H1 (cell line): ENCODE results near the gene SUV39H2. TPM values are rescaled to one million over a fixed set of nuclear protein-coding genes. Genes with fewer than 3 reads are reported as not detected.

Experiments used
- CTCF ChIA-PET: fragments of 300-600 bp; sonication (Branson Sonifier 250); formaldehyde crosslinking; loops from one replicate; lab custom pipeline; 2021; ENCODE audit not compliant: partially characterized antibody; lab: Charles Lee
- POLR2A ChIA-PET: fragments of 300-600 bp; sonication (Branson Sonifier 250); formaldehyde crosslinking; loops from one replicate; lab custom pipeline; 2021; ENCODE audit warnings: inconsistent platforms; ENCODE audit not compliant: partially characterized antibody; lab: Charles Lee
- DNase-seq, 2 experiments: peaks; one replicate each; pipeline versions ENCODE4 v3.0.0 to v3.0.0-alpha.2; 2010 to 2022; ENCODE audit warnings: low spot score in 2 of 2, low read depth in 1 of 2, mixed read lengths in 1 of 2
- FAIRE-seq: peaks from 2 replicates; lab custom pipeline; 2011; peaks lifted over from hg19 to GRCh38; lab: Jason Lieb, UNC
- H2AFZ ChIP-seq: 2 replicates; pipeline ENCODE4 v1.8.1; 2012; ENCODE audit warnings: low read length, inconsistent platforms
- H2AK5ac ChIP-seq: 2 replicates; pipeline ENCODE4 v1.6.1; 2013; ENCODE audit warnings: low read depth, low read length
- H2BK120ac ChIP-seq: replicated peaks from 2 replicates; pipeline ENCODE3; 2013; ENCODE audit warnings: low read depth, low read length, inconsistent platforms
- H2BK12ac ChIP-seq: 2 replicates; pipeline ENCODE4 v1.6.1; 2013; ENCODE audit warnings: low read depth, low read length
- H2BK15ac ChIP-seq: 2 replicates; pipeline ENCODE4 v1.6.1; 2013; ENCODE audit warnings: low read length
- H2BK20ac ChIP-seq: 2 replicates; pipeline ENCODE4 v1.6.1; 2013; ENCODE audit warnings: low read length
- H2BK5ac ChIP-seq: 2 replicates; pipeline ENCODE4 v1.6.1; 2013; ENCODE audit warnings: low read depth, low read length
- H3K14ac ChIP-seq: 2 replicates; pipeline ENCODE4 v1.6.1; 2013; ENCODE audit warnings: inconsistent platforms; ENCODE audit not compliant: insufficient read length
- H3K18ac ChIP-seq: 2 replicates; pipeline ENCODE4 v1.6.1; 2013; ENCODE audit warnings: low read length; ENCODE audit errors: extremely low read depth
- H3K23ac ChIP-seq: 2 replicates; pipeline ENCODE4 v1.6.1; 2013; ENCODE audit warnings: inconsistent platforms; ENCODE audit not compliant: insufficient read length
- H3K23me2 ChIP-seq: 2 replicates; pipeline ENCODE4 v1.6.1; 2013; ENCODE audit warnings: low read depth, low read length
- H3K27ac ChIP-seq: 2 replicates; pipeline ENCODE4 v1.6.1; 2011; ENCODE audit warnings: low read depth, low read length, inconsistent platforms
- H3K27me3 ChIP-seq, 4 experiments: replicated peaks in 1 of 4; 1 replicate in 1 of 4; 2 replicates in 3 of 4; pipeline versions ENCODE4 v1.6.1 to v1.8.1; 2011 to 2013; ENCODE audit warnings: low read length in 3 of 4, mild to moderate bottlenecking in 3 of 4, inconsistent platforms in 2 of 4, mixed read lengths in 2 of 4, moderate library complexity in 1 of 4; ENCODE audit not compliant: control insufficient read depth in 3 of 4, insufficient read depth in 3 of 4; ENCODE audit errors: extremely low read depth in 1 of 4
- H3K36me3 ChIP-seq, 4 experiments: 2 replicates each; pipeline versions ENCODE4 v1.6.1 to v1.8.1; 2011 to 2013; ENCODE audit warnings: mild to moderate bottlenecking in 4 of 4, low read length in 3 of 4, moderate library complexity in 2 of 4, control low read depth in 1 of 4, inconsistent platforms in 1 of 4; ENCODE audit not compliant: insufficient read depth in 4 of 4, control insufficient read depth in 2 of 4
- H3K4ac ChIP-seq: replicated peaks from 2 replicates; pipeline ENCODE3; 2013; ENCODE audit warnings: low read length, low read depth, mixed read lengths, inconsistent platforms; ENCODE audit not compliant: insufficient read length
- H3K4me1 ChIP-seq, 4 experiments: replicated peaks in 1 of 4; 1 replicate in 1 of 4; 2 replicates in 3 of 4; pipeline versions ENCODE4 v1.6.1 to v1.8.1; 2011 to 2013; ENCODE audit warnings: low read length in 3 of 4, inconsistent platforms in 2 of 4, mixed read lengths in 1 of 4; ENCODE audit not compliant: insufficient read depth in 4 of 4, control insufficient read depth in 3 of 4
- H3K4me2 ChIP-seq, 2 experiments: 2 replicates each; pipeline versions ENCODE4 v1.6.1 to v1.8.1; 2011 to 2013; ENCODE audit warnings: low read depth in 2 of 2, low read length in 2 of 2, control low read depth in 1 of 2, inconsistent platforms in 1 of 2, mild to moderate bottlenecking in 1 of 2; ENCODE audit not compliant: insufficient read depth in 1 of 2
- H3K4me3 ChIP-seq, 4 experiments: fragments of 200-600, 300-600 bp in 1 of 4; sonication (generic), shearing (Covaris generic), sonication (Bioruptor Twin) in 1 of 4; 2 replicates each; pipeline versions ENCODE4 v1.5.1 to v1.8.1; 2011 to 2016; ENCODE audit warnings: low read length in 4 of 4, low read depth in 3 of 4, control low read depth in 2 of 4, inconsistent platforms in 2 of 4, mild to moderate bottlenecking in 2 of 4, mixed read lengths in 1 of 4, moderate library complexity in 1 of 4; ENCODE audit not compliant: insufficient read depth in 2 of 4; ENCODE audit errors: extremely low read depth in 1 of 4
- H3K56ac ChIP-seq: replicated peaks from 2 replicates; pipeline ENCODE3; 2013; ENCODE audit warnings: low read depth, mild to moderate bottlenecking, mixed read lengths, low read length, inconsistent platforms; ENCODE audit not compliant: insufficient read length
- H3K79me1 ChIP-seq: 2 replicates; pipeline ENCODE4 v1.6.1; 2013; ENCODE audit warnings: low read depth, low read length, control low read depth
- H3K79me2 ChIP-seq, 2 experiments: 2 replicates each; pipeline versions ENCODE4 v1.6.1 to v1.8.1; 2012 to 2013; ENCODE audit warnings: low read length in 2 of 2, mild to moderate bottlenecking in 2 of 2, inconsistent platforms in 1 of 2; ENCODE audit not compliant: insufficient read depth in 2 of 2, control insufficient read depth in 1 of 2
- H3K9ac ChIP-seq, 4 experiments: replicated peaks in 1 of 4; 1 replicate in 1 of 4; 2 replicates in 3 of 4; pipeline versions ENCODE4 v1.6.1 to v1.8.1; 2011 to 2013; ENCODE audit warnings: low read depth in 3 of 4, low read length in 3 of 4, control low read depth in 2 of 4, mild to moderate bottlenecking in 2 of 4, moderate library complexity in 2 of 4, inconsistent platforms in 1 of 4; ENCODE audit errors: extremely low read depth in 1 of 4
- H3K9me3 ChIP-seq, 2 experiments: 2 replicates each; pipeline versions ENCODE4 v1.6.1 to v1.8.1; 2012 to 2013; ENCODE audit warnings: mild to moderate bottlenecking in 2 of 2, moderate library complexity in 2 of 2, control low read depth in 1 of 2, inconsistent platforms in 1 of 2, low read depth in 1 of 2, low read length in 1 of 2, mixed read lengths in 1 of 2; ENCODE audit not compliant: insufficient read depth in 2 of 2
- H4K20me1 ChIP-seq, 2 experiments: replicated peaks in 1 of 2; 2 replicates each; pipeline versions ENCODE3 to v1.8.1; 2011 to 2013; ENCODE audit warnings: inconsistent platforms in 2 of 2, low read length in 2 of 2, mild to moderate bottlenecking in 1 of 2; ENCODE audit not compliant: insufficient read depth in 2 of 2, control insufficient read depth in 1 of 2
- H4K5ac ChIP-seq: 2 replicates; pipeline ENCODE4 v1.6.1; 2013; ENCODE audit warnings: low read length, low read depth, mixed read lengths, inconsistent platforms; ENCODE audit not compliant: insufficient read length
- H4K8ac ChIP-seq: 2 replicates; pipeline ENCODE4 v1.8.0; 2013; ENCODE audit warnings: mild to moderate bottlenecking, moderate library complexity, low read length, inconsistent platforms; ENCODE audit not compliant: insufficient read depth; ENCODE audit errors: extremely low read depth
- H4K91ac ChIP-seq: replicated peaks from 2 replicates; pipeline ENCODE3; 2013; ENCODE audit warnings: low read length, mixed read lengths, inconsistent platforms; ENCODE audit not compliant: insufficient read length
- BCL11A ChIP-seq, 2 experiments: IDR thresholded peaks; one replicate each; pipeline ENCODE4 v1.6.1; 2011; ENCODE audit warnings: low read depth in 2 of 2, low read length in 2 of 2, mild to moderate bottlenecking in 2 of 2
- CBX5 ChIP-seq: fragments of 300-800, 300-1000 bp; sonication (generic); IDR thresholded peaks from 2 replicates; pipeline ENCODE4 v1.7.1; 2016; ENCODE audit warnings: antibody characterized with exemption, low read length, low read depth
- CBX8 ChIP-seq: fragments of 300-800, 300-1000 bp; sonication (generic); IDR thresholded peaks from 2 replicates; pipeline ENCODE4 v1.7.1; 2016; ENCODE audit warnings: low read depth, low read length, borderline replicate concordance
- EP300 ChIP-seq, 2 experiments: IDR thresholded peaks; 1 replicate in 1 of 2; 2 replicates in 1 of 2; pipeline ENCODE4 v1.6.1; 2011 to 2012; ENCODE audit warnings: low read depth in 2 of 2, low read length in 2 of 2, mild to moderate bottlenecking in 2 of 2, borderline replicate concordance in 1 of 2, inconsistent platforms in 1 of 2, moderate library complexity in 1 of 2
- MAFK ChIP-seq: IDR thresholded peaks from 2 replicates; pipeline ENCODE4 v1.6.1; 2012; ENCODE audit warnings: low read depth, mild to moderate bottlenecking, improper control_type of control experiment, low read length
- MAX ChIP-seq: IDR thresholded peaks from 2 replicates; pipeline ENCODE4 v1.6.1; 2012; ENCODE audit warnings: inconsistent platforms
- POLR2AphosphoS5 ChIP-seq: IDR thresholded peaks from 2 replicates; pipeline ENCODE4 v1.6.1; 2011; ENCODE audit warnings: low read depth, low read length
- SAP30 ChIP-seq: fragments of 300-600 bp; sonication (generic); IDR thresholded peaks from 2 replicates; pipeline ENCODE4 v1.7.1; 2012; ENCODE audit warnings: low read length, moderate library complexity, mild to moderate bottlenecking, inconsistent platforms; ENCODE audit not compliant: insufficient read depth, insufficient replicate concordance
- SIX5 ChIP-seq: IDR thresholded peaks from 2 replicates; pipeline ENCODE4 v1.6.1; 2011; ENCODE audit warnings: mild to moderate bottlenecking, low read depth, low read length
- USF2 ChIP-seq: IDR thresholded peaks from 2 replicates; pipeline ENCODE4 v1.6.1; 2011; ENCODE audit warnings: low read length, improper control_type of control experiment
- WGBS, 2 experiments: shearing (Covaris generic) in 1 of 2; methylation state at CpG; one replicate each; pipeline versions ENCODE4 v1.1.6 to v1.1.7; 2013 to 2015; ENCODE audit warnings: low lambda C conversion rate in 2 of 2, mixed read lengths in 2 of 2, inconsistent platforms in 1 of 2, low coverage in 1 of 2, missing lambda C conversion rate in 1 of 2; ENCODE audit not compliant: insufficient replicate concordance in 2 of 2, insufficient coverage in 1 of 2, insufficient read length in 1 of 2; ENCODE audit errors: extremely low coverage in 1 of 2, missing lambda C conversion rate in 1 of 2; 5-methylcytosine and 5-hydroxymethylcytosine counted together
- polyA plus RNA-seq, 7 experiments: library from polyadenylated mRNA; depleted of rRNA in 3 of 7; stranded (reverse) in 5 of 7; unstranded in 2 of 7; fragments of >200 nt in 5 of 7; fragments of 200-250 nt in 2 of 7; gene quantifications; 1 replicate in 5 of 7; 2 replicates in 1 of 7; 4 replicates in 1 of 7; pipeline versions ENCODE4 v1.2.1 to v1.2.3, GENCODE V29; 2011 to 2013; ENCODE audit warnings: missing spikeins in 2 of 7, mixed read lengths in 2 of 7
- total RNA-seq: library from RNA; stranded (reverse); fragmentation: NEBNext Ultra II Directional; extraction: Animal tissue kit (Norgen Biotek cat#: 25700); gene quantifications from 2 replicates; pipeline ENCODE4 v1.2.1, GENCODE V29; 2021

SUV39H2 gene
- total and polyA plus RNA-seq, 2 of the 8 experiments (the other 6 are each of a cell fraction or from before 2014, with no cell fraction given): 19.4 to 62.3 TPM

- Histone ChIP-seq H3K27ac (no peak overlapping the region), H2AFZ (no peak overlapping the region), H2AK5ac (no peak overlapping the region), H3K18ac (no peak overlapping the region), H3K14ac (no peak overlapping the region), H3K4me2 (no peak overlapping the region), H2BK15ac (no peak overlapping the region), H2BK5ac (no peak overlapping the region), H4K8ac (no peak overlapping the region), H2BK12ac (no peak overlapping the region), H3K4me3 (no peak overlapping the region), H4K91ac (no peak overlapping the region), H3K23me2 (no peaks in the 10 kb centered on the region), H3K9me3 (no peaks in the 10 kb centered on the region), H2BK20ac (no peak overlapping the region), H3K79me2 (no peaks in the 10 kb centered on the region), H2BK120ac (no peak overlapping the region), H3K36me3 (peaks cover 0 to 32% (median 5%) of the 10 kb centered on the region in 4 experiments; a peak in 5 of 8 replicates), H3K9ac (no peak overlapping the region), H3K27me3 (no peaks in the 10 kb centered on the region), H3K4ac (no peak overlapping the region), H3K4me1 (no peaks in the 10 kb centered on the region), H3K79me1 (no peaks in the 10 kb centered on the region), H4K5ac (no peak overlapping the region), H4K20me1 (peaks cover 0 to 3% of the 10 kb centered on the region in 2 experiments), H3K23ac (no peak overlapping the region), H3K56ac (no peak overlapping the region)
- FAIRE-seq (no peak), DNase-seq (no peak)
- 98% methylated on average over 6 of the region's 6 CpGs; no CpG with 5 or more reads in 1 of the 2 experiments for WGBS, 2 experiments
- POLR2A ChIA-PET: no interaction called here
- CTCF ChIA-PET: interaction anchor here (1.0 to 1.1 kb wide), 2 partner anchors 17 to 310 kb away, joined by 3 to 4 read pairs; no protein-coding TSS in a partner anchor
- TF ChIP-seq BCL11A (IDR thresholded peaks at IDR 0.05; ENCODE audit: low read depth in 2 of 2, low read length in 2 of 2): no peak
- no peak for TF ChIP-seq USF2
- TF ChIP-seq MAFK: no peak
- no peak for TF ChIP-seq POLR2AphosphoS5
- no peak for TF ChIP-seq CBX8
- TF ChIP-seq SIX5: no peak
- TF ChIP-seq EP300 (IDR thresholded peaks at IDR 0.05; ENCODE audit: borderline replicate concordance in 1 of 2, low read depth in 2 of 2, low read length in 2 of 2): no peak
- TF ChIP-seq MAX: no peak
- TF ChIP-seq CBX5: no peak
- no peak for TF ChIP-seq SAP30
Measured at GRCh38 chr10:14858338-14858960, 20.2 kb upstream of the SUV39H2 start.
